ENCODE data around the gene LMTK3.

DNA sequence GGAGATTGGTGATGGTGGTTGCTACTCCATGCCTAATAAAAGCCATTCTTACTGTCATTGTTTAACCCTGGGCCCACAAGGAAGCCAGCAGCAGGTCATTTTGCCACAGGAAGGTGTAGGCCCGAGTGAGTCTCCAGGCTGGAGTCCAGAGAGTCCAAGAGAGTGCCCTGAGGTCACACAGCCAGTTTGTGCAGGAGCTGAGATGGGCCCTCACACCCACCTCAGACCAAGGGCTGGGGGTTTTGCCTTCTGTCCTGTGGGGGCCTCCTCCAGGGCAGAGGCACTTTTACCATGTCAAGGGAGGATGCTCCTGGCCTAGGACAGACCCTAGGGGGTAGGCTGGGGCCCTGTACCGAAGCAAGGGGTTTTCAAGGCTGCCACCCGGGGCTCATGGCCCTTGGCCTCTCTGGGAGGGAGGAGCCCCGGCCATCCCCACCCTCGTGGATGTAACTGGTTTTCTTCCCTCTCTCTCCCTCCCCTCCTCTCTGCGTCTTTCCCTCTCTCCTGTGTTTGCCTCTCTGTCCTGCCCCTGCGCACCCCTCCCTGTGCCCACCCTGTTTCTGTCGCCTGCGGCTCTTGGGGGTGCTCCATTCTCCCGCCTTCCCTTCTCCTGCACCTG lies 34.5 kb downstream of the LMTK3 start:
- TF ChIP-seq CTCF (IDR thresholded peaks at IDR 0.05): no peak
- TF ChIP-seq POLR2A (IDR thresholded peaks at IDR 0.05): no peak
